ENCODE measurements around the gene CCDC38. TPM values are rescaled to one million over a fixed set of nuclear protein-coding genes. Genes with fewer than 3 reads are reported as not detected.

CCDC38 gene
- total and polyA plus RNA-seq, 10 of the 15 experiments (the other 5 are each of a cell fraction or from before 2014, with no cell fraction given) = 0.04 to 0.05 TPM; not detected in 8

DNA sequence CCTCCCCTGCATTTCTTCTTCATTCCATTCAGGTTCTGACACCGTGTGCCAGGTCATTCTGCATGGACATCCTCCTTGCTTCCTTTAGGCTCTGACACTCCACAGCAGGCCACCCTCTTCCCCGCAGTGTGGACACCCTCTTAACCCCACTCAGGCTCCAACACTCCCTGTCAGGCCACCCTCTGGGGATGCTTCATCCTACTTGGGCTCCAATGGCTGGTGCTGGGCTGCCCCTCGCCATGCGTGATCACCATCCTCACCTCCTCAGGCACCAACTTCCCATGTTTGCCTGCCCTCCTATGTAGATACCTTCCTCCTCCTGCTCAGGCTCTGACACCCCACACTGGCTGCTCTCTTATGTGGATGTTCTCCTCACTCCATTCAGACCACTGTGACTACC is 90.3 kb downstream of the CCDC38 start (continued):
- TF ChIP-seq, protein P1, sequence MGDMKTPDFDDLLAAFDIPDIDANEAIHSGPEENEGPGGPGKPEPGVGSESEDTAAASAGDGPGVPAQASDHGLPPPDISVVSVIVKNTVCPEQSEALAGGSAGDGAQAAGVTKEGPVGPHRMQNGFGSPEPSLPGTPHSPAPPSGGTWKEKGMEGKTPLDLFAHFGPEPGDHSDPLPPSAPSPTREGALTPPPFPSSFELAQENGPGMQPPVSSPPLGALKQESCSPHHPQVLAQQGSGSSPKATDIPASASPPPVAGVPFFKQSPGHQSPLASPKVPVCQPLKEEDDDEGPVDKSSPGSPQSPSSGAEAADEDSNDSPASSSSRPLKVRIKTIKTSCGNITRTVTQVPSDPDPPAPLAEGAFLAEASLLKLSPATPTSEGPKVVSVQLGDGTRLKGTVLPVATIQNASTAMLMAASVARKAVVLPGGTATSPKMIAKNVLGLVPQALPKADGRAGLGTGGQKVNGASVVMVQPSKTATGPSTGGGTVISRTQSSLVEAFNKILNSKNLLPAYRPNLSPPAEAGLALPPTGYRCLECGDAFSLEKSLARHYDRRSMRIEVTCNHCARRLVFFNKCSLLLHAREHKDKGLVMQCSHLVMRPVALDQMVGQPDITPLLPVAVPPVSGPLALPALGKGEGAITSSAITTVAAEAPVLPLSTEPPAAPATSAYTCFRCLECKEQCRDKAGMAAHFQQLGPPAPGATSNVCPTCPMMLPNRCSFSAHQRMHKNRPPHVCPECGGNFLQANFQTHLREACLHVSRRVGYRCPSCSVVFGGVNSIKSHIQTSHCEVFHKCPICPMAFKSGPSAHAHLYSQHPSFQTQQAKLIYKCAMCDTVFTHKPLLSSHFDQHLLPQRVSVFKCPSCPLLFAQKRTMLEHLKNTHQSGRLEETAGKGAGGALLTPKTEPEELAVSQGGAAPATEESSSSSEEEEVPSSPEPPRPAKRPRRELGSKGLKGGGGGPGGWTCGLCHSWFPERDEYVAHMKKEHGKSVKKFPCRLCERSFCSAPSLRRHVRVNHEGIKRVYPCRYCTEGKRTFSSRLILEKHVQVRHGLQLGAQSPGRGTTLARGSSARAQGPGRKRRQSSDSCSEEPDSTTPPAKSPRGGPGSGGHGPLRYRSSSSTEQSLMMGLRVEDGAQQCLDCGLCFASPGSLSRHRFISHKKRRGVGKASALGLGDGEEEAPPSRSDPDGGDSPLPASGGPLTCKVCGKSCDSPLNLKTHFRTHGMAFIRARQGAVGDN (IDR thresholded peaks at IDR 0.05) = no peak
- TF ChIP-seq PML (IDR thresholded peaks at IDR 0.05; ENCODE audit: low read length) (no peak), KLF5 (IDR thresholded peaks at IDR 0.05; ENCODE audit: partially characterized antibody) (no peak), GATAD2B (conservative IDR thresholded peaks at IDR 0.05; ENCODE audit: low read depth) (no peak), BHLHE40 (IDR thresholded peaks at IDR 0.05; ENCODE audit: borderline replicate concordance in 1 of 2, low read depth in 2 of 2, low read length in 1 of 2) (no peak), SMAD5 (IDR thresholded peaks at IDR 0.05; ENCODE audit: low read depth) (no peak), HDAC2 (IDR thresholded peaks at IDR 0.05) (no peak), SIN3A (IDR thresholded peaks at IDR 0.05; ENCODE audit: low read depth, low read length) (no peak)

DNA sequence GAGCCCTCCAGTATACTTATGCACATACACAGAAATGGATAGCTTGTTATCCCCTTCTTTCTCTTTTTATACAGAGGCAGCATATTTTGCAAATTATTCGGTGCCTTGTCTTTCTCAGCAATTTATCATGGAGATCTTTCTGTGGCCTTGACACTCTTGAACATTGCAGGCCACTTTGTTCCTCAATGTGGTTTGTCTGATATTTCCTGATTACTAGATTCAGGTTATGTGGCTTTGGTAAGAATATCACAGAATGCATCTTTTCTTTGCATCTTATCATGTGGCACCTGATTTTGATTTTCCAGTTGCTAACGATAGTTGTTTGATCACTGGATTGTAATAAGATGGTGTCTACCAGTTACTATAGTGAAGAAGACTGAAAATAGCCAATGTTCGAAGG is 90.8 kb downstream of the CCDC38 start:
- intact Hi-C loops (cut with micrococcal nuclease; ENCODE audit: unreplicated experiment) = no loop called here
- no TSS peak for BruUV-seq (replicated peaks)
- H3K4me2 ChIP-seq (ENCODE audit: control insufficient read depth, insufficient read depth) = no peak overlapping the region
- H3K27ac ChIP-seq (ENCODE audit: control insufficient read depth, insufficient read depth) = no peak overlapping the region
- 10% methylated on average over 3 of the region's 3 CpGs for WGBS (ENCODE audit: insufficient coverage, insufficient replicate concordance, low lambda C conversion rate, missing lambda C conversion rate)
- H3K36me3 ChIP-seq (ENCODE audit: control insufficient read depth in 2 of 2, insufficient read depth in 2 of 2, low read length in 1 of 2) = no peaks in the 10 kb centered on the region
- H3K4me1 ChIP-seq (ENCODE audit: control insufficient read depth, insufficient read depth, low read length) = no peaks in the 10 kb centered on the region
- SMC1A ChIA-PET (ENCODE audit: uncharacterized antibody, unreplicated experiment) = no interaction called here
- no peak for FAIRE-seq
- in situ Hi-C loops (cut with MboI) = no loop called here
- no peaks in the 10 kb centered on the region for H3K9me3 ChIP-seq (replicated peaks; ENCODE audit: control insufficient read depth, insufficient read depth, low read length)
- no peaks in the 10 kb centered on the region for H3K79me2 ChIP-seq (ENCODE audit: control insufficient read depth, insufficient read depth, low read length)
- H3K9ac ChIP-seq (ENCODE audit: control insufficient read depth, insufficient read depth, low read length) = no peak overlapping the region
- H3K4me3 ChIP-seq = no peak overlapping the region
- TF ChIP-seq CBX5 (IDR thresholded peaks at IDR 0.05; ENCODE audit: low read depth) (no peak), LARP7 (IDR thresholded peaks at IDR 0.05) (no peak)
- CTCF ChIA-PET = no interaction called here
- POLR2A ChIA-PET = no interaction called here
- no peak overlapping the region for H2AFZ ChIP-seq (ENCODE audit: control insufficient read depth, low read depth, low read length)
- DNase-seq (ENCODE audit: low read depth, low spot score) = no peak
- H3K27me3 ChIP-seq (replicated peaks in 1 of 2; ENCODE audit: control insufficient read depth in 2 of 2, insufficient read depth in 2 of 2, low read length in 1 of 2) = peaks cover 0 to 3% of the 10 kb centered on the region in 2 experiments; a peak in 2 of 4 replicates
- ATAC-seq = no peak
- H4K20me1 ChIP-seq (ENCODE audit: control insufficient read depth, insufficient read depth) = no peaks in the 10 kb centered on the region
- RAD21 ChIA-PET (ENCODE audit: unreplicated experiment) = no interaction called here

All from GM12878 (cell line).